Measurements from ENCODE around the gene MACC1. TPM values are rescaled to one million over a fixed set of nuclear protein-coding genes. Genes with fewer than 3 reads are reported as not detected.

Gene MACC1
- total and polyA plus RNA-seq, 10 of the 15 experiments (the other 5 are each of a cell fraction or from before 2014, with no cell fraction given), result 6.0 to 61.1 (median 12.7) TPM

DNA sequence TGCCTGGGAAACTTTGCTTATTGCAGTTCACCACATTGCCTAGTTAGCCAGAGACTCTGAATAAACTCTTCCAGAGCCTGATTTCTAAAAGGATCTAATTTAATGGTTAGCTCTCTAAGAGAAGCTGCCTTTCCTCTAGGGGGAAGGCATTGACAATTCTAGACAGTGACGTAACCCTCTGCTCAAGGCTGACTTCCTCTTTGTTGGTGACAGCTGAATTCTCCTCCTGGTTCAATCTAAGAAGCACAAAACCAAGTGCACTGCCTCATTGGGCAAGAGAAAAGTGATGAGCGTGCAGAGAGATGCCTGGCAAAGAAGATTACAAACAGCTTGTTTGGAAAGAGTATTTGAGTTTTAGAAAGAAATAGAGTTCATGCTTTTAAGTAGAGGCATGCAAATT lies 102.7 kb downstream of the MACC1 start:
- Histone ChIP-seq H3K36me3 (ENCODE audit: control insufficient read depth in 2 of 2, insufficient read depth in 2 of 2, low read length in 1 of 2) (no peaks in the 10 kb centered on the region), H3K4me2 (ENCODE audit: control insufficient read depth, insufficient read depth) (no peak overlapping the region), H3K4me1 (ENCODE audit: control insufficient read depth, insufficient read depth, low read length) (peaks cover 21% of the 10 kb centered on the region), H3K9me3 (replicated peaks; ENCODE audit: control insufficient read depth, insufficient read depth, low read length) (no peaks in the 10 kb centered on the region), H3K27me3 (replicated peaks in 1 of 2; ENCODE audit: control insufficient read depth in 2 of 2, insufficient read depth in 2 of 2, low read length in 1 of 2) (no peaks in the 10 kb centered on the region), H2AFZ (ENCODE audit: control insufficient read depth, low read depth, low read length) (peak overlapping the region; percentile 43), H3K4me3 (no peak overlapping the region), H4K20me1 (ENCODE audit: control insufficient read depth, insufficient read depth) (no peaks in the 10 kb centered on the region), H3K27ac (ENCODE audit: control insufficient read depth, insufficient read depth) (no peak overlapping the region), H3K79me2 (ENCODE audit: control insufficient read depth, insufficient read depth, low read length) (no peaks in the 10 kb centered on the region), H3K9ac (ENCODE audit: control insufficient read depth, insufficient read depth, low read length) (no peak overlapping the region)
- peak; percentile 62 for DNase-seq (ENCODE audit: low read depth, low spot score)
- ChIA-PET POLR2A (interaction anchor here (0.5 to 2.2 kb wide), 6 partner anchors 10 to 782 kb away, joined by 3 to 6 read pairs (median 3); no protein-coding TSS in a partner anchor), CTCF (interaction anchor here (0.7 to 3.5 kb wide), 16 partner anchors 8 to 484 kb away, joined by 3 to 14 read pairs (median 5); no protein-coding TSS in a partner anchor), SMC1A (ENCODE audit: uncharacterized antibody, unreplicated experiment) (interaction anchor here (0.9 to 4.5 kb wide), 25 partner anchors 8 to 360 kb away, joined by 3 to 28 read pairs (median 5); no protein-coding TSS in a partner anchor), RAD21 (ENCODE audit: unreplicated experiment) (interaction anchor here (0.6 to 3.8 kb wide), 16 partner anchors 10 to 222 kb away, joined by 3 to 19 read pairs (median 4); no protein-coding TSS in a partner anchor)
- peak; percentile 91 for ATAC-seq
- peak; percentile 69 for FAIRE-seq
- intact Hi-C loops (cut with micrococcal nuclease; ENCODE audit: unreplicated experiment) (no loop called here), in situ Hi-C loops (cut with MboI) (no loop called here)
- 3% methylated on average over 2 of the region's 2 CpGs for WGBS (ENCODE audit: insufficient coverage, insufficient replicate concordance, low lambda C conversion rate, missing lambda C conversion rate)
- BruUV-seq (replicated peaks), result no TSS peak
- no peak for TF ChIP-seq TCF7 (IDR thresholded peaks at IDR 0.05; ENCODE audit: borderline replicate concordance)
- peak; percentile 77 for TF ChIP-seq CREB1 (IDR thresholded peaks at IDR 0.05; ENCODE audit: low read depth)
- no peak for TF ChIP-seq LARP7 (IDR thresholded peaks at IDR 0.05)
- peak; percentile 41; the same call in 1 of the 2 replicates for TF ChIP-seq DPF2 (IDR thresholded peaks at IDR 0.05)
- TF ChIP-seq ZNF274 (IDR thresholded peaks at IDR 0.05; ENCODE audit: insufficient read depth, insufficient read length), result no peak
- TF ChIP-seq HCFC1 (IDR thresholded peaks at IDR 0.05; ENCODE audit: low read length), result no peak
- TF ChIP-seq EGR1 (IDR thresholded peaks at IDR 0.05; ENCODE audit: borderline replicate concordance in 1 of 2, low read depth in 2 of 2, low read length in 2 of 2), result no peak
- TF ChIP-seq, protein P1, sequence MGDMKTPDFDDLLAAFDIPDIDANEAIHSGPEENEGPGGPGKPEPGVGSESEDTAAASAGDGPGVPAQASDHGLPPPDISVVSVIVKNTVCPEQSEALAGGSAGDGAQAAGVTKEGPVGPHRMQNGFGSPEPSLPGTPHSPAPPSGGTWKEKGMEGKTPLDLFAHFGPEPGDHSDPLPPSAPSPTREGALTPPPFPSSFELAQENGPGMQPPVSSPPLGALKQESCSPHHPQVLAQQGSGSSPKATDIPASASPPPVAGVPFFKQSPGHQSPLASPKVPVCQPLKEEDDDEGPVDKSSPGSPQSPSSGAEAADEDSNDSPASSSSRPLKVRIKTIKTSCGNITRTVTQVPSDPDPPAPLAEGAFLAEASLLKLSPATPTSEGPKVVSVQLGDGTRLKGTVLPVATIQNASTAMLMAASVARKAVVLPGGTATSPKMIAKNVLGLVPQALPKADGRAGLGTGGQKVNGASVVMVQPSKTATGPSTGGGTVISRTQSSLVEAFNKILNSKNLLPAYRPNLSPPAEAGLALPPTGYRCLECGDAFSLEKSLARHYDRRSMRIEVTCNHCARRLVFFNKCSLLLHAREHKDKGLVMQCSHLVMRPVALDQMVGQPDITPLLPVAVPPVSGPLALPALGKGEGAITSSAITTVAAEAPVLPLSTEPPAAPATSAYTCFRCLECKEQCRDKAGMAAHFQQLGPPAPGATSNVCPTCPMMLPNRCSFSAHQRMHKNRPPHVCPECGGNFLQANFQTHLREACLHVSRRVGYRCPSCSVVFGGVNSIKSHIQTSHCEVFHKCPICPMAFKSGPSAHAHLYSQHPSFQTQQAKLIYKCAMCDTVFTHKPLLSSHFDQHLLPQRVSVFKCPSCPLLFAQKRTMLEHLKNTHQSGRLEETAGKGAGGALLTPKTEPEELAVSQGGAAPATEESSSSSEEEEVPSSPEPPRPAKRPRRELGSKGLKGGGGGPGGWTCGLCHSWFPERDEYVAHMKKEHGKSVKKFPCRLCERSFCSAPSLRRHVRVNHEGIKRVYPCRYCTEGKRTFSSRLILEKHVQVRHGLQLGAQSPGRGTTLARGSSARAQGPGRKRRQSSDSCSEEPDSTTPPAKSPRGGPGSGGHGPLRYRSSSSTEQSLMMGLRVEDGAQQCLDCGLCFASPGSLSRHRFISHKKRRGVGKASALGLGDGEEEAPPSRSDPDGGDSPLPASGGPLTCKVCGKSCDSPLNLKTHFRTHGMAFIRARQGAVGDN (IDR thresholded peaks at IDR 0.05), result peak; percentile 45; the same call in 1 of the 2 replicates
- TF ChIP-seq RUNX3 (IDR thresholded peaks at IDR 0.05; ENCODE audit: low read length), result no peak; the same call in 1 of the 2 replicates
- TF ChIP-seq NFYB (IDR thresholded peaks at IDR 0.05; ENCODE audit: insufficient read depth, low read depth, low read length), result no peak
- TF ChIP-seq ZNF217 (IDR thresholded peaks at IDR 0.05), result no peak
- 0 out of 2 replicates have a peak, but pooled peaks have one; percentile 20 for TF ChIP-seq TCF12 (IDR thresholded peaks at IDR 0.05; ENCODE audit: low read depth, low read length)
- peak; percentile 69 for TF ChIP-seq CREM (IDR thresholded peaks at IDR 0.05; ENCODE audit: low read depth)
- TF ChIP-seq NFIC (IDR thresholded peaks at IDR 0.05; ENCODE audit: low read depth, low read length), result peak; percentile 45; the same call in 1 of the 2 replicates
- TF ChIP-seq TARDBP (IDR thresholded peaks at IDR 0.05; ENCODE audit: borderline replicate concordance), result no peak
- TF ChIP-seq MEF2B (IDR thresholded peaks at IDR 0.05; ENCODE audit: partially characterized antibody, poor library complexity, severe bottlenecking), result peak; percentile 33
- no peak for TF ChIP-seq RELA (IDR thresholded peaks at IDR 0.05; ENCODE audit: borderline replicate concordance, partially characterized antibody)
- TF ChIP-seq, protein P2, sequence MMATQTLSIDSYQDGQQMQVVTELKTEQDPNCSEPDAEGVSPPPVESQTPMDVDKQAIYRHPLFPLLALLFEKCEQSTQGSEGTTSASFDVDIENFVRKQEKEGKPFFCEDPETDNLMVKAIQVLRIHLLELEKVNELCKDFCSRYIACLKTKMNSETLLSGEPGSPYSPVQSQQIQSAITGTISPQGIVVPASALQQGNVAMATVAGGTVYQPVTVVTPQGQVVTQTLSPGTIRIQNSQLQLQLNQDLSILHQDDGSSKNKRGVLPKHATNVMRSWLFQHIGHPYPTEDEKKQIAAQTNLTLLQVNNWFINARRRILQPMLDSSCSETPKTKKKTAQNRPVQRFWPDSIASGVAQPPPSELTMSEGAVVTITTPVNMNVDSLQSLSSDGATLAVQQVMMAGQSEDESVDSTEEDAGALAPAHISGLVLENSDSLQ (IDR thresholded peaks at IDR 0.05), result peak; percentile 61
- TF ChIP-seq GABPA (IDR thresholded peaks at IDR 0.05; ENCODE audit: low read depth), result peak; percentile 45; the same call in 1 of the 2 replicates
- TF ChIP-seq NR2F1 (conservative IDR thresholded peaks at IDR 0.05), result no peak
- TF ChIP-seq NR2C1 (IDR thresholded peaks at IDR 0.05), result no peak

Measured in GM12878 (cell line).